ENCODE data around the gene SSR3. TPM values are rescaled to one million over a fixed set of nuclear protein-coding genes. Genes with fewer than 3 reads are reported as not detected.

The SSR3 gene
- total and polyA plus RNA-seq, 2 of the 8 experiments (the other 6 are each of a cell fraction or from before 2014, with no cell fraction given) = 92.7 to 208 TPM

- TF ChIP-seq GTF2F1 (IDR thresholded peaks at IDR 0.05; ENCODE audit: borderline replicate concordance, low read depth, low read length) = no peak
- TF ChIP-seq YY1 (IDR thresholded peaks at IDR 0.05; ENCODE audit: low read depth, low read length) = no peak
Measured at GRCh38 chr3:156543043-156543555, 11.8 kb downstream of the SSR3 start (continued).
